ENCODE results near the gene G3BP2.

G3BP2 gene

GRCh38 chr4:75644095-75644494 is 29.1 kb downstream of the G3BP2 start:
- no peak for DNase-seq (ENCODE audit: low read depth, low spot score)
- no peak overlapping the region for H3K27ac ChIP-seq

- no peak for DNase-seq (ENCODE audit: low read depth, low spot score)
- H3K27ac ChIP-seq: no peak overlapping the region
These were observed 29.6 kb downstream of the G3BP2 start for GRCh38 chr4:75643651-75644050.

- no peak for DNase-seq (ENCODE audit: low read depth, low spot score)
- no peak overlapping the region for H3K27ac ChIP-seq
These were observed 34.0 kb downstream of the G3BP2 start for GRCh38 chr4:75639124-75639695.

- no peak overlapping the region for H3K27ac ChIP-seq
- no peak for DNase-seq (ENCODE audit: low read depth, low spot score)
These were observed 35.4 kb downstream of the G3BP2 start for GRCh38 chr4:75637827-75638226.

GRCh38 chr4:75637176-75637575 is 36.0 kb downstream of the G3BP2 start:
- no peak for DNase-seq (ENCODE audit: low read depth, low spot score)
- H3K27ac ChIP-seq: no peak overlapping the region

- no peak overlapping the region for H3K27ac ChIP-seq
- no peak for DNase-seq (ENCODE audit: low read depth, low spot score)
These were observed 38.3 kb downstream of the G3BP2 start for GRCh38 chr4:75634951-75635350.

GRCh38 chr4:75634281-75634680 is 38.9 kb downstream of the G3BP2 start:
- H3K27ac ChIP-seq: no peak overlapping the region
- DNase-seq (ENCODE audit: low read depth, low spot score): no peak

GRCh38 chr4:75633846-75634245 is 39.4 kb downstream of the G3BP2 start:
- peak; percentile 44 for DNase-seq (ENCODE audit: low read depth, low spot score)
- H3K27ac ChIP-seq: no peak overlapping the region

- H3K27ac ChIP-seq: no peak overlapping the region
- DNase-seq (ENCODE audit: low read depth, low spot score): no peak
These were observed 42.3 kb downstream of the G3BP2 start for GRCh38 chr4:75630937-75631329.

- no peak within 1 kb of the TSS for H3K27ac ChIP-seq
- DNase-seq (ENCODE audit: low read depth, low spot score): no peak
These were observed 42.9 kb downstream of the G3BP2 start, which contains the start of gene CDKL2 for GRCh38 chr4:75630174-75630936. CDKL2 (minus strand) TSS chr4:75630528; CDS start chr4:75625988, 4,540 bp downstream.

GRCh38 chr4:75629239-75629638 is 44.0 kb downstream of the G3BP2 start:
- H3K27ac ChIP-seq: no peak overlapping the region
- no peak for DNase-seq (ENCODE audit: low read depth, low spot score)

- DNase-seq (ENCODE audit: low read depth, low spot score): no peak
These were observed 50.2 kb downstream of the G3BP2 start for GRCh38 chr4:75623026-75623425.

GRCh38 chr4:75621715-75622114 is 51.5 kb downstream of the G3BP2 start:
- H3K27ac ChIP-seq: no peak overlapping the region
- no peak for DNase-seq (ENCODE audit: low read depth, low spot score)

More at GRCh38 chr4:75623026-75623425, 50.2 kb downstream of the G3BP2 start:
- no peak overlapping the region for H3K27ac ChIP-seq

GRCh38 chr4:75612306-75612705 is 60.9 kb downstream of the G3BP2 start:
- H3K27ac ChIP-seq: no peak overlapping the region
- DNase-seq (ENCODE audit: low read depth, low spot score): no peak

- no peak overlapping the region for H3K27ac ChIP-seq
- no peak for DNase-seq (ENCODE audit: low read depth, low spot score)
These were observed 67.3 kb downstream of the G3BP2 start for GRCh38 chr4:75605928-75606327.

GRCh38 chr4:75599647-75600046 is 73.6 kb downstream of the G3BP2 start:
- no peak for DNase-seq (ENCODE audit: low read depth, low spot score)
- no peak overlapping the region for H3K27ac ChIP-seq

- no peak for DNase-seq (ENCODE audit: low read depth, low spot score)
- no peak overlapping the region for H3K27ac ChIP-seq
These were observed 74.8 kb downstream of the G3BP2 start for GRCh38 chr4:75598390-75598789.

- no peak overlapping the region for H3K27ac ChIP-seq
- DNase-seq (ENCODE audit: low read depth, low spot score): no peak
These were observed 77.2 kb downstream of the G3BP2 start for GRCh38 chr4:75596061-75596460.

GRCh38 chr4:75593393-75593792 is 79.8 kb downstream of the G3BP2 start:
- no peak overlapping the region for H3K27ac ChIP-seq
- DNase-seq (ENCODE audit: low read depth, low spot score): no peak

Measured in epithelial cell of prostate (primary cell).